ENCODE results near the gene CYB561D1.

CYB561D1 gene

DNA sequence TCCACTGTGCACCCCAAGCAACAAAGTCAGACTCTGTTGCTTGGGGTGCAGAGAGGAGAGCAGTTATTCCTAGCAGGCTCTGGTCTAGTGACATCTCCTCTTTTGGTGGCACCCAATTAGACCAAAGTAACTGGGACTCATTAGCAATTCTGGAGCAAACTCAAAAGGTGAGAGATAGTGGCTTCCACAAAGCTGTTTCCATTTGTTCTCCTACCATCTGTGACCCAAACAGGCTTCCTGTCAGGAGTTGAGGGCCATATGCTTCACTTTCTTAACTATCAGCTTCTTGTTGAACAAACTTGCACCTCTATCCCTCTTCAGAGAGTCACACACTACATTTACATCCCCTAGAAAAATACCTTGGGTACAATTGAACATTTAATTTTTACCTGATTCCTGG lies 11.7 kb upstream of the CYB561D1 start:
- DNase-seq, result no peak

DNA sequence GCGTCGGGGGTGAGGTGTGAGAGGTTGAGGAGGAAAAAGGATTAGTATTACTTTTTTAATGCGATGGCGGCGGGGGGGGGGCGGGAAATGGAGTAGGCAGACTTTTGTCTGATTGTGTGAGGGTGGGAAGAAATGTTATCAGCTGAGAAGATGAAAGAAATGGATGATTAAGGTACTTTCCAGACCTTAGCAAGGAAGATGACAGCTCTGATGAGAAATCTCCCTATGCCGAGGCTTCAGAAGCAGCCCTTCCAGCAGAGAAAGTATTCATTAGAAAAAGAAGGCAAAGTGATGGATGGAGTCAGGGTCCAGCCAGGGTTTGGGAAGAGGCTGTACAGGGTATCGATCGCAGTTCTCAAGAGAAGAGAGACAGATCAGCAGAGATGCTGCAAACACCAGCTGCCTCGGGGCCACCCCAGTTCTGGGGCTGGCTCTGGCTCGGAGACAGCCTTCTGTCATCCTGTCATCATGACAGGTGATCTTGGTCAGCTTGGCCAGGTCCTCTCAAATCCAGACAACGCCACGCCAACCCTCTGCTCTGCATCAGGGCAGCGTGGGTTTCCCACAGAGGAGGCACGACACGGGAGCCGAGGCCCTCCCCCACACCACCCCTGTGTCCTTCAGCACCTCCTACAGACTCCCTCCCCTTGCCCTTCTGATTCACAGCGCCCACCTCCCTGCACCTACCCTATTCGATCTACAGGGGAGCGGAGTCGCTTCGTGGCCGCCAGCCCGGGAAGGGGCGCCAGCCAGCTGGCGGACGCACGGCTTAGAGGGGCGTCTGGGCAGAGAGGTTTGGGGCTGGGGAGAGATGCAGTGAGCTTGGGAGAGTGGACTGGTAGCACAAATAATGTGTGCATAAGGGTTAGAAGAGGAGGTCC lies 10.9 kb upstream of the CYB561D1 start:
- DNase-seq, result peak in 1 of 3 experiments; percentile 88

DNA sequence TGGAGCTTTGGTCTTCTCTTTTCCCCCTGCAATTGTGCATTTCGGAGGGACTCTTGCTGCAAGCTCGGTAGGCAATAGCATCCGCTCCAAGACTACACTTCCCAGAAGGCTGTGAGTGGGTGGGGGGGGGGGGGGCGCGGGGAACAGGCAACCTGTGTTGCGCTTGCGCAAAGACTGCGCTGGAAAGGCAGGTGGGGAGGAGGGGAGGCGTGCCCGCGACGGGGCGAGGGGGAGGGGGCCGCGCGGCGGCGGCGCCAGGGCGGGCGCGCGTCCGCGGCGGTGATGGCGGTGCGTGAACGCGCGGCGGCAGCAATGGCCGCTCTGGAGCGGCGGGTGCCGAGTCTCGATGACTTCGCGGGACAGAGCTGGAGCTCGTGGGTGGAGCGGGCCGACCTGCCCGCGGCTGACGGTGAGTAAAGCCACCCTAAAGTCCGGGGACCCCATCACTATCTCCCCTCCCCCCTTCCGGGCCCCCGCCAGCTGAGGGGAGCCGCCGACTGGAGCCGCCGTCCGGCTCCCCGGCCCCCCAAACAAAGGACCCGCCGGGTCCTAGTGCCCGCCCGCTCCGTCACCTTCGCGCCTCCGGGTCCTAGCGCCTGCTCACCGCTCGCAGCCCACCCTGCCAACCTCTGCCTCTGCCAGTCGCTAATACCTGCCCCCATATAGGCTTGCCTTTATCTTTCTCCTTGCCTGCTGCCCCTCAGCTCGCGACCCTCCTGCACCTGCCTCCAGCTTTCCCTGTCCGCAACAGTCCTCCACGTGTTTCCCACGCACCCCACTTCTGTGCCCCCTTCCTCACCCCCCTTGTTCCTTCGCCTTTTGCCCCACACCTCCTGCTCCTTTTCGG lies 10.0 kb upstream of the CYB561D1 start, which contains the start of gene ATXN7L2:
Gene ATXN7L2, plus strand, starts transcription at position 234 of the 847 bp plus-strand sequence. Its CDS starts 49 bp downstream, at position 283.
- DNase-seq, result peak; percentile 90 to 94 (median 94)

- peak in 2 of 3 experiments; percentile 59 to 80 for DNase-seq
Measured at GRCh38 chr1:109484519-109484975, 9.3 kb upstream of the CYB561D1 start.

- peak in 2 of 3 experiments; percentile 35 to 66 for DNase-seq
Measured at GRCh38 chr1:109485001-109485400, 8.9 kb upstream of the CYB561D1 start.

- DNase-seq, result no peak
Measured at GRCh38 chr1:109487261-109487660, 6.6 kb upstream of the CYB561D1 start.

GRCh38 chr1:109488201-109488600 lies 5.7 kb upstream of the CYB561D1 start:
- no peak for DNase-seq

DNA sequence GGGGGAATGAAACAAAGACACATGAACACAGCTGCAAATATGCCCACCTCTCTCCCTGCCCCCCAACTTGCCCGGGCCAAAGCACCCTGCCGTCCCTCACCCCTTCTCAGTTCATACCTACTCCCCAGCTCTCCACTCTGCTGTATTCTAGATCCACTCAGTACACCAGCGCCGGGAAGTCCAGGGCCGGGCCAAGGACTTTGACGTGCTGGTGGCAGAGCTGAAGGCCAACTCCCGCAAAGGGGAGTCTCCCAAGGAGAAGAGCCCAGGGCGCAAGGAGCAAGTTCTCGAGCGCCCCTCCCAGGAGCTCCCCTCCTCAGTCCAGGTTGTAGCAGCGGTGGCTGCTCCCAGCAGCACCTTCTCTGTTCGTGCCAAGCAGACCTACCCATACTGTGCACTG lies 5.2 kb upstream of the CYB561D1 start:
- no peak for DNase-seq

DNA sequence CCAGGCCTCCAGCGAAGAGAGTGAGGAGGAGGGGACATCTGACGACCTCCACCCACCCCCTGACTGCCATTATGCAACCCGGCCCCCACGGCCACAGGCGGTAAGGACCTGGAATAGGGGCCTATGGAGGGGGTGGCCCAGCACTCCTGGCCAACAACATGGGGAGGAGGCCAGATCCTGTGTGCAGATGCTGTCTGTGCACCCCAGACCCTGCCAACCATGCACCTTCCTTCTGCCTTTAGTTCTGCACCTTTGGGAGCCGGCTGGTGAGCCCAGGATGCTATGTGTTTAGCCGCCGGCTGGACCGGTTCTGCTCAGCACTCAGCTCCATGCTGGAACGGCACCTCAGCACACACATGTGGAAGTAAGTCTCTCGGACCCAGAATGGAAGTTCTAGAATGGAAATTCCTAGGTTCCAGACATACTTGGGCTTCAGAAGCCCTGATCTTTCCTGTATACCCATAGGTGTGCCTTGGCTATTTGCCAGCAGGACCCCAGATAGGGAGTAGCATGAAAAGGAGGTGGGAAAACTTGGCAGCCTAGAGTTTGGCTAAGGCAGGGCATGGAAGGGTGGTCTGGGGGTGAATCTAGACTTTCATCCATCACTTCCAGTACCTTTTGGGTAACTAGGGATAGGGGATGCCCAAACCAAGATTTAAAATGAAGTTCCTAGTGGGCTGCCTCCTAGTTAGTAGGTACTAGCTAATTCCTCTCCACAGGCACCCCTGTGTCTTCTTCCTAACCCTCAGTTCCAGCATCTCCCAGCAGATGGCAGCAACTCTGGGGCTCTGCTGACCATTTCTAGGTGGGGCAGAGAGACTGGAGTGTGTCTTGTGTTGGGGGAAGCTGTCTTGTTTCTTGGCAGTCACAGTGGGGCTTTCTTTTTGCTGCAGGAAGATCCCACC lies 3.6 kb upstream of the CYB561D1 start:
- DNase-seq, result peak; percentile 27 to 58 (median 29)

GRCh38 chr1:109490934-109491302 lies 3.0 kb upstream of the CYB561D1 start:
- DNase-seq, result no peak

- no peak for DNase-seq
Measured at GRCh38 chr1:109491372-109491771, 2.5 kb upstream of the CYB561D1 start.

DNA sequence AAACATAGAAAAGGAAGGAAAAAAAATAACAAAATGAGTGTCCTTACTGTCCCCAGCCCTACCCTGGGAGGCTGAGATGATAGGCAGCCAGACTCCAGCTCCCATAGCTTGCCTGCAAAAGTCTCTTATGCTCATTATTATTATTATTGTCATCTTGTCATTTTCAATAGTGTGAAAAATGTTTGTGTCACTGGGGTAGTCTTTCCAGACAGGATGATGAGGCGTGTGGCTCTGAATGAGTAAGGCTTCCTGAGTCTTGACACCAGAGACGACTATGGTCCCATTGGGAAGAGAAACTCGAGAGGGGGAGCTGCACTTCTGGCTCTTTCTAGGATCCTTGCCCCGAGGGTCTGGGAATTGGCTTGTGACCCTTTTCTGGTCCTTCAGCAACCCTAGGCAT lies 1.1 kb upstream of the CYB561D1 start:
- no peak for DNase-seq

- no peak for DNase-seq
Measured at GRCh38 chr1:109493227-109493626, 667 bp upstream of the CYB561D1 start.

DNA sequence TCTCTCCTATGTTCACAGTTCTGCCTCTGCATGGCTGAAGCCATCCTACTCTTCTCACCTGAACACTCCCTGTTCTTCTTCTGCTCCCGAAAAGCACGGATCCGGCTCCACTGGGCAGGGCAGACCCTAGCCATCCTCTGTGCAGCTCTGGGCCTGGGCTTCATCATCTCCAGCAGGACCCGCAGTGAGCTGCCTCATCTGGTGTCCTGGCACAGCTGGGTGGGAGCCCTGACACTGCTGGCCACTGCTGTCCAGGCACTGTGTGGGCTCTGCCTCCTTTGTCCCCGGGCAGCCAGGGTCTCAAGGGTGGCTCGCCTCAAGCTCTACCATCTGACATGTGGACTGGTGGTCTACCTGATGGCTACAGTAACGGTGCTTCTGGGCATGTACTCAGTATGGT lies 1.8 kb downstream of the CYB561D1 start:
- no peak for DNase-seq

- no peak for DNase-seq
Measured at GRCh38 chr1:109497449-109498160, 3.7 kb downstream of the CYB561D1 start.

GRCh38 chr1:109498161-109498801 lies 4.4 kb downstream of the CYB561D1 start:
- DNase-seq, result peak in 1 of 3 experiments; percentile 65

DNA sequence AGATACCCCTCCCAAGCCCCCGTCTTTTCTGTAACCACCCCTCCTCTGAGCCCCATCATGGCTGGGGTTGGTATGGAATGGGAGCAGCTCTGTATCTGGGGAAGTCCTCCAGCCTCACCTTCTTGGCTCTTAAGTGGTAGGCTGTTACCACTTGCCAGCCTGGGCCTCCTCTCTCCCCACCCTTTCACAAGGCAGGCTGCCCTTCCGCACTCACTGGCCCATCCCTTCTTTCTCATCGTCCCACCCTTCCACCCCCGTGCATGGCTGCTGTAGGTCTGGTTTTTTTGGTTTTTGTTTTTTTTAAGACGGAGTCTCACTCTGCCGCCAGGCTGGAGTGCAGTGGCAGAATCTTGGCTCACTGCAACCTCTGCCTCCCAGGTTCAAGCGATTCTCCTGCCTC lies 5.2 kb downstream of the CYB561D1 start:
- no peak for DNase-seq

DNA sequence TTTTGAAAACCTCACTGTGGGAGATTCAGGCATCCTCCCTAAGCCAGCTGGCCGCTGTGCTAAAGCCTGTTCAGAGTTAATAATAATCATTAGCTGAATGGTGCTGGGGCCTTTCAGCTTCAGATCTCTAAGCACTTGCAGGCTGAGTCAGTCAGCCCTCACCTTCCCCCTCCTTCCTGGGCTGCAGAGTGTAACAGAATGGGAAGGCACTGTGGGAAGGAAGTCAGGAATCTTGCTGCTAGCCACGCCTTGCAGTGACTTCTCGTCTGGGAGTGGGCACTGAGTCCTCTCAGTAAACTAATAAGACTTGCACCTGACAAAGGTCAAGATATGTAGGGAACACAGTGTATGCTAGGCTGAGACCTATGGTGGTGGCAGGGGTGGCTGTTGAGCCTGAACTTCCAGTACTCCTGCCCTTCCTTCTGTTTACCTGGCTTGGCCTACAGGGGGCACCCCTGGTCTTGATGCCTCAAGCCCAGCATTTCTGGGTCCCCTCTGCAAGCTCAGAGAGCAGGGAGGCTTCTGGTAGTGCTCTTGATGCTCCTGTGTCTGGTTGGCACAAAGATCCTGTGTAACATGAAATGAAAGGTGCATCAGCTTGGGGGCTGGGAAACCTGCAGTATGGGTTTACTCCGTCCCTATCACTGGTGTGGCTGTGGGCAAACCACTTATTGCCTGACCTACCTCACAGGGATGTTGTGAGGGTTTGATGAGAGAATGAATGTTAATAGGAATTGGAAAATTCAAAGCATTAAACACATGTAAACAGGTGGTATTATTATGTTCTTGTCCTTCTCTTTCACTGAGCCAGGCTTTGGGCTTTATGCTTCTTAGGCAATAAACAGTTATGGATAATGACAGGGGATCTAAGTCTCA lies 6.0 kb downstream of the CYB561D1 start:
- DNase-seq, result peak in 2 of 3 experiments; percentile 11 to 35

GRCh38 chr1:109500941-109501381 lies 7.1 kb downstream of the CYB561D1 start:
- no peak for DNase-seq
